NOMO-1 (cell line): ENCODE measurements around the gene LSS.
"Not testable (repeated sequence)": the region's sequence is repeated elsewhere in the genome, so short reads cannot be mapped to it uniquely, and the experiment has no call there.

Experiments used
- DNase-seq, 2 experiments: peaks; one replicate each; lab custom pipeline; 2025; ENCODE audit not compliant: unreplicated experiment in 2 of 2; lab: John Stamatoyannopoulos, UW

LSS gene

GRCh38 chr21:46171996-46172862 lies 56.3 kb downstream of the LSS start:
- DNase-seq: no peak

DNA sequence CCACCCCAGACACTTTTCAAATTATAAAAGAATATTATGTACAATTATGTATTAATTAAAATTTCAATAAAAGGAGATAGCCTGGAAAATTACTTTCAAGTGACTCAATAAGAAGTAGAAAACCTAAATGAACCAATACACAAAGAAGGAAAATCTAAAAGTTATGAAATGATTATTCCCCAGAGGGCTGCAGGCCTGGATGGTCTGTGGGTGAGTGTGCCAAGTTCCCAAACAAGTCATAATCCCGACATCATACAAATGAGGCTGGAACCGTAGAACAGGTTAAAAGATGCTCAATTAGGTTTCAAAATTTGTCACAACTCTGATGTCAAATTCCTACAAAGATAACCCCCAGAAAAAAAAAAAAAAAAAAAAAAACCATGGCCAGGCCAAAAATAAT lies 57.0 kb downstream of the LSS start:
- DNase-seq: no peak

DNA sequence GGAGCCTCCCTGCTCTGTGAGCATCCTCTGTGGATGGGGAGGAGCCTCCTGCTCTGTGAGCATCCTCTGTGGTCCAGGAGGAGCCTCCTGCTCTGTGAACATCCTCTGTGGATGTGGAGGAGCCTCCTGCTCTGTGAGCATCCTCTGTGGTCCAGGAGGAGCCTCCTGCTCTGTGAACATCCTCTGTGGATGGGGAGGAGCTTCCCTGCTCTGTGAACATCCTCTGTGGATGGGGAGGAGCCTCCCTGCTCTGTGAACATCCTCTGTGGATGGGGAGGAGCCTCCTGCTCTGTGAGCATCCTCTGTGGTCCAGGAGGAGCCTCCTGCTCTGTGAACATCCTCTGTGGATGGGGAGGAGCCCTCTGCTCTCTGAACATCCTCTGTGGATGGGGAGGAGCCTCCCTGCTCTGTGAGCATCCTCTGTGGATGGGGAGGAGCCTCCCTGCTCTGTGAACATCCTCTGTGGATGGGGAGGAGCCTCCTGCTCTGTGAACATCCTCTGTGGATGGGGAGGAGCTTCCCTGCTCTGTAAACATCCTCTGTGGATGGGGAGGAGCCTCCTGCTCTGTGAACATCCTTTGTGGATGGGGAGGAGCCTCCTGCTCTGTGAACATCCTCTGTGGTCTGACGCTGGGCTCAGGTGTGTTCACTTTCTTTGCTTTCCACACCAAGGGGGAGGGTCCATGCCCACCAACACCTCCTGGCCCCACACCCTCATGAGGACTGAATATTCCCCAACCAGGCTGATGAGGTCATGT lies 58.0 kb downstream of the LSS start:
- not testable (repeated sequence) for DNase-seq

- DNase-seq: no peak
These were observed 59.8 kb downstream of the LSS start for GRCh38 chr21:46168659-46169386.

- no peak for DNase-seq
These were observed 60.3 kb downstream of the LSS start for GRCh38 chr21:46168238-46168637.

- DNase-seq: no peak
These were observed 63.5 kb downstream of the LSS start for GRCh38 chr21:46165098-46165497.

DNA sequence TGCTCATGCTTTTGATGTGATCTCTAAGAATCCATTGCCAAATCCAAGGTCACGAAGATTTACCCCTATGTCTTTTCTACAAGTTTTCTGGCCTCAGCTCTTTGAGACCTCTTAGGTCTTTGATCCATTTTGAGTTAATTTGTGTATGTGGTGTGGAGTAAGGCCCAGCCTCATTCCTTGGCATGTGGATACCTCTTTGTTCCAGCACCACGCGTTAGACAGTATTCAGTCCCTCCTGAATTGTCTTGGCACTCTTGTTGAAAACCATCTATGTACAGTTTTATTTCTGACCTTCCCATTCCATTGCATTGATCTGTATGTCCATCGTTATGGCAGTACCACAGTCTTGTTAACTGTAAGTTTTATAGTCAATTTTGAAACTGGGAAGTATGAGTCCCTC lies 65.2 kb downstream of the LSS start:
- DNase-seq: no peak

- no peak for DNase-seq
These were observed 66.7 kb downstream of the LSS start for GRCh38 chr21:46161633-46162592.

DNA sequence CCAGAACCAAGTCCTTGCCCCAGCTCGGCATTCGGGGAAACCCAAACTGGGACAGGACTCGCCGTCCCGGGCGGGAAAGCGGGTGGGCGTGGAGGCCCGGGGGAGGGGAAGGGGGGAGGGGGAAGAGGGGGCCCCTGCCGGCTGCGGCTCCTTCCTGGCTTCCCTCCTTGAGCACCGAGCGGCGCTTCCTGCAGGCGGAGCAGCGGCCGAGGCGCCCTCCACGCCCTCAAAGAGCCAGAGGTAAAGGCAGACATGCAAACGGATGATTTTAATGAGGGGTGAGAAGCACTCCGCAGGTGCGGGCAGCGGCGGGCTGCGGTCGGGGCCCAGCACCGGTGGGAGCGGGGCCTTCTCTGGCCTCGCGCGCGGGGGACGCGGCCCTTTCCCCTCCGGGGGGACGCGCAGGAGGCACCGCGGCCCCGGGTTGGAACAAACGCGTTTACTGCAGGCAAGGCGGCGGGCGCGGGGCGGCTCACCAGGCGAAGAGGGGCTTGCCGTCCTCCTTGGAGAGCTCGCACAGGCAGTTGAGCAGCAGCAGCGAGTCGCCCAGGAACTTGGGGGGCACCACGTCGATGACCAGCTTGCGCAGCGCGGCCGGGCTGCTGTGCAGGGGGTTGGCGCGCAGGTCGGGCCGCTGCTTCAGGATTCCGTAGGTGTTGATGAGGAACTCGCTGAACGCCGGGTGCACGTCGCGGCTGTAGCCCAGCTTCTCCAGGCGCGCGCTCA lies 67.5 kb downstream of the LSS start:
- no peak for DNase-seq

DNA sequence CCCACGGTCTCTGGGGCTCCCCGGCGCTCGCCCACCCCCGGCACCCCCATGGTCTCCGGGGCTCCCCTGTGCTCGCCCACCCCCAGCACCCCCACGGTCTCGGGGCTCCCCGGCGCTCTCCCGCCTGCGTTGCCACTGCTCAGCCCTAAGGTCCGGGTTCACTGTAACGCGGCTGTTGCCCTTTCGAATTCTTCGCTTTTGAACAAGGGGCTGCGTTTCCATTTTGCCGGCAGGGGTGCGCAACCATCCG lies 68.0 kb downstream of the LSS start:
- DNase-seq: no peak

GRCh38 chr21:46159841-46160656 lies 68.5 kb downstream of the LSS start:
- no peak for DNase-seq

GRCh38 chr21:46159390-46159789 lies 69.2 kb downstream of the LSS start:
- no peak for DNase-seq

DNA sequence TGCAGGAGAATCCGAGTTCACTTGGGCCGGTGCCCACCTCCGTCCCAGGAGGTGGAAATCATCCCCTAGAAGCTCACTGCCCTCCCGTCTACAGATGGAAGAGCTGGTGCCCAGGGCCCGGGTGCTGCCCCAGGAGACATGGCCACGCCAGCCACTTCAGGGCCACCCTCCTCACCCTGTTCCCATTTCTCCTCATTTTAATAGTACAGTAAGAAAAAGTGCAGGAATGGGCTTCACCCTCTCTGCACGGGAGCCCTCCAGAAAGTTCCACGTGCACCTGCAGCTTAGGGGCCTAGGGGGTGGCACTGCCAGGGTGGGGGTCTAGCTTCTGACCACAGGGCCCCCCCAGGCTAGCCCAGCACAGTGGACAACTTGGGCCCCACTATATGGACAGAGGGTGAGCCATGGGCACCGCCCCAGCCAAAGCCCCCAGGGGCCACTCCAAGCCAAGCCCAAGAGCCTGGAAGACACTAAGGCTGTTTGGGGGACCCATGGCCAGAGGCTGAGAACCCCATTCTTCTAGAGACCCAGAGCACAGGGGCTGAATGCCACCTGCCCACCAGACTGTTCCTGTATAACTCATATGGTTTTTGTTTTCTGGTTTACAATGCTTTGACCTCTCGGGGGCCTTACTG lies 69.8 kb downstream of the LSS start:
- DNase-seq: no peak

DNA sequence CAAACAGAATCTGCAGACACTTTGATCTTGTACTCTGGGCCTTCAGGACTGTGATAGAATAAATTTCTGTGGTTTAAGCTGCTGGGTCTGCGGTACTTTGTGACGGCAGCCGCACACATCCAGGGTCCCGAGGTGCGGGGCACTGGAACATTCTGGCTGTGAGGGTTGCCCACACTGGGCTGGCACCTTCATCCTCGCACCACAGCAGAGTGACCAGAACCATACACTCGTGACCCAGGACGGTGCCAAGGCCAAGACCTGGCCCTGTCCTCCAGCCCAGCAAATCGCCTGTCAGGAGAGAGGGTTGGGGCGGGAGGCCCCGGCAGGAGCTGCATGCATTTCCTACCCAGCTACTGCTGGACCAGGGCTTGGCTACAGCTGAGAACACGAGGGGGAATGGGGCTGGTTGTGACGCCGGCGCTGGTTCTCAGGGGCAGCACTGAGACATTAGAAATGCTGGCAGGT lies 70.6 kb downstream of the LSS start:
- no peak for DNase-seq

DNA sequence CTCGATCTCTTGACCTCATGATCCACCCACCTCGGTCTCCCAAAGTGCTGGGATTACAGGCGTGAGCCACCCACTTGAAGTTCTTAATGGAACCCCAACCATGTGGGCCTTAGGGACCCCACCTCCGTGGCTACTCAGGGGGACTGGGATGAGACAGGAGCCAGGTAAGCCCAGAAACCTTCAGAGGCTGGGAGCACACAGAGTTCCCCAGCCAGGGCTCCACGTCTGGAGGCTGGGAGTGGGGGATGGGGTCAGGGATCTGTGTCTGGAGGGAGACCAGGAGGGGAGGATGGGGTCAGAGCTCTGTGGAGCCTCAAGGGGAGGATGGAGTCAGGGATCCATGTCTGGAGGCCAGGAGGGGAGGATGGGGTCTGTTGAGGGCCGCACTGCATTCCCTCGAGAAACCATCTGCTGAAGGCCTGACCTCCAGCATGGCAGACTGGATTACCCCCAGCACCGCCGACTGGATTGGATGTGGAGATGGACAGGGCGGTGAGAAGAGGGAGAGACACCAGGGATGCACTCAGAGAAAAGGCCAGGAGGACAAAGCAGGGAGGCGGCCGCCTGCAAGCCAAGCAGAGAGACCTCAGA lies 71.1 kb downstream of the LSS start:
- no peak for DNase-seq

DNA sequence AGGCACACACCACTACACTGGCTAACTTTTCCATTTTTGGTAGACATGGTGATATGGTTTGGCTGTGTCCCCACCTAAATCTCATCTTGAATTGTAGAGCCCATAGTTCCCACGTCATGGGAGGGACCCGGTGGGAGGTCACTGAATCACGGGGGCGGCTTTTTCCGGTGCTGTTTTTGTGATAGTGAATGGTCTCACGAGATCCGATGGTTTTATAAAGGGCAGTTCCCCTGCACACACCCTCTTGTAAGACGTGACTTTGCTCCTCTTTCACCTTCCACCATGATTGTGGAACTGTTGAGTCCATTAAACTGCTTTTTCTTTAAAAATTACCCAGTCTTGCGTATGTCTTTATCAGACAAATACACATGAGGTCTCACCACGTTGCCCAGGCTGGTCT lies 71.9 kb downstream of the LSS start:
- DNase-seq: no peak

DNA sequence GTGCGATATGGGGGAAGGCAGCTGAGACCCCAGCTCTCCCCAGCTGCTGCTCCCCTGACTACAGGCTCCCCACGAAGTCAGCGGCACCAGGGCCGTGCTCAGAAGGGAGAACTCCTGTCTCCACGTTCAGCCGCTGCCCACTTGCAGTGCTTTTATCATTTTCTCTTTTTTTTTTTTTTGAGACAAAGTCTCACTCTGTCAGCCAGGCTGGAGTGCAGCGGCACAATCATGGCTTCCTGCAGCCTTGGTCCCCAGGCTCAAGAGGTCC lies 72.3 kb downstream of the LSS start:
- no peak for DNase-seq
